Vagina (tissue), 2 donors: Measurements from ENCODE around the gene LVRN.

ENCODE experiments used
- CTCF ChIP-seq, 3 experiments: fragments of 450-650 bp in 2 of 3; fragments of 200-600 bp in 1 of 3; sonication (generic) in 1 of 3; IDR thresholded peaks; one replicate each; pipeline ENCODE4 v1.5.1; 2017 to 2019; ENCODE audit warnings: antibody characterized with exemption in 3 of 3, mild to moderate bottlenecking in 2 of 3, moderate library complexity in 2 of 3
- POLR2AphosphoS5 ChIP-seq, 2 donors: sonication (generic); formaldehyde crosslinking; IDR thresholded peaks; one replicate each; pipeline ENCODE4 v1.9.0; 2017; ENCODE audit warnings: antibody characterized with exemption in 2 of 2, mild to moderate bottlenecking in 2 of 2, low read depth in 1 of 2; ENCODE audit not compliant: insufficient read depth in 1 of 2

GRCh38 chr5:116032991-116033390 lies 70.7 kb downstream of the LVRN start:
- TF ChIP-seq CTCF (IDR thresholded peaks at IDR 0.05) (no peak), POLR2AphosphoS5 (IDR thresholded peaks at IDR 0.05; ENCODE audit: insufficient read depth in 1 of 2, low read depth in 1 of 2) (no peak)
